GM13977 (cell line): Measurements from ENCODE around the gene PARD3.
"Not testable (repeated sequence)": the region's sequence is repeated elsewhere in the genome, so short reads cannot be mapped to it uniquely, and the experiment has no call there.

Experiments
- DNase-seq: peaks from one replicate; pipeline ENCODE4 v3.0.0; 2012; ENCODE audit warnings: low spot score
- in situ Hi-C: fragments of 300-500 bp; cut with MboI; formaldehyde crosslinking; loops from one replicate; pipeline ENCODE4 v1.12.0; 2022; ENCODE audit warnings: low sequenced_read_pairs, low pct_unique_long_range_greater_than_20kb, mixed read lengths, inconsistent platforms; ENCODE audit not compliant: unreplicated experiment
- TF ChIP-seq, protein P1 (sequence below): IDR thresholded peaks from 2 replicates; pipeline ENCODE4 v1.5.1; 2012; ENCODE audit warnings: mild to moderate bottlenecking, control low read depth; ENCODE audit not compliant: insufficient read depth; ENCODE audit errors: extremely low read depth, missing control alignments

The PARD3 gene

DNA sequence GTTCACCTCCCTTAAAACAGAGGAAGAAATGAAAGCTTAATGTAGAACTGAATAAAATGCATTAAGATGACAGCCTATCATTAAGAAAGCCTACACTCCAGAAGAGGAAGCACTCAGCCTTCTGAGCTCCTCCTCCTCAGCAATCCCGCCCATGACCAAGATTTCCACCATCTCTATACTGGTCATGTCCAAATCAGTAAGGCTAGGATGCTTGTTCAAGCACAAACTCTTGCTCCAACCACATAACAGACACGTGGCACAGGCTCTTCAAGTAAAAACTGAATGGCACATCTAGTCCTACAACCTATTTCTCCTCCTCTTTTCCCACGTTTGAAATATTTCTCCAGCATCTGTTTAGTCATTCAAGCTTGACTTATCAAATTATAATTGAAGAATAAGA lies 454.1 kb downstream of the PARD3 start:
- no peak for DNase-seq
- in situ Hi-C loops = no loop called here
- TF ChIP-seq, protein P1, sequence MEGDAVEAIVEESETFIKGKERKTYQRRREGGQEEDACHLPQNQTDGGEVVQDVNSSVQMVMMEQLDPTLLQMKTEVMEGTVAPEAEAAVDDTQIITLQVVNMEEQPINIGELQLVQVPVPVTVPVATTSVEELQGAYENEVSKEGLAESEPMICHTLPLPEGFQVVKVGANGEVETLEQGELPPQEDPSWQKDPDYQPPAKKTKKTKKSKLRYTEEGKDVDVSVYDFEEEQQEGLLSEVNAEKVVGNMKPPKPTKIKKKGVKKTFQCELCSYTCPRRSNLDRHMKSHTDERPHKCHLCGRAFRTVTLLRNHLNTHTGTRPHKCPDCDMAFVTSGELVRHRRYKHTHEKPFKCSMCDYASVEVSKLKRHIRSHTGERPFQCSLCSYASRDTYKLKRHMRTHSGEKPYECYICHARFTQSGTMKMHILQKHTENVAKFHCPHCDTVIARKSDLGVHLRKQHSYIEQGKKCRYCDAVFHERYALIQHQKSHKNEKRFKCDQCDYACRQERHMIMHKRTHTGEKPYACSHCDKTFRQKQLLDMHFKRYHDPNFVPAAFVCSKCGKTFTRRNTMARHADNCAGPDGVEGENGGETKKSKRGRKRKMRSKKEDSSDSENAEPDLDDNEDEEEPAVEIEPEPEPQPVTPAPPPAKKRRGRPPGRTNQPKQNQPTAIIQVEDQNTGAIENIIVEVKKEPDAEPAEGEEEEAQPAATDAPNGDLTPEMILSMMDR = no peak

DNA sequence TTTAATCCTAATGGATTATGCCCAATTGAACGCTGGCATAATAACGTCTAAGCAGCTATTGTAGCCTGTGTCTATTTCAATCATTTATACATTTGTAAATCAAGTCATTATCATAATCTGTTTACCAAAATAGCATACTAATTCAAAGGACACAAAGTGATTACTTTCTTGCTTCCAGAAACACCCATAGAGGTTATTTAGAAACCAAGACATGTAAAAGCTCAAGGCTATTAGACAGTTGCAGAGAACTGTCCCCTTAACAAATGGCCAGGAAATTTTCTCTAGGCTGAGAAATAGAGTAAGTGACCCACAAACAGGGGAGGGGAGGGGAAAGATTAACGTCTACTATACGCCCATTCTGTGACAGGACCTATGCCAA lies 455.7 kb downstream of the PARD3 start:
- in situ Hi-C loops = no loop called here
- no peak for DNase-seq
- TF ChIP-seq, protein P1 = no peak

DNA sequence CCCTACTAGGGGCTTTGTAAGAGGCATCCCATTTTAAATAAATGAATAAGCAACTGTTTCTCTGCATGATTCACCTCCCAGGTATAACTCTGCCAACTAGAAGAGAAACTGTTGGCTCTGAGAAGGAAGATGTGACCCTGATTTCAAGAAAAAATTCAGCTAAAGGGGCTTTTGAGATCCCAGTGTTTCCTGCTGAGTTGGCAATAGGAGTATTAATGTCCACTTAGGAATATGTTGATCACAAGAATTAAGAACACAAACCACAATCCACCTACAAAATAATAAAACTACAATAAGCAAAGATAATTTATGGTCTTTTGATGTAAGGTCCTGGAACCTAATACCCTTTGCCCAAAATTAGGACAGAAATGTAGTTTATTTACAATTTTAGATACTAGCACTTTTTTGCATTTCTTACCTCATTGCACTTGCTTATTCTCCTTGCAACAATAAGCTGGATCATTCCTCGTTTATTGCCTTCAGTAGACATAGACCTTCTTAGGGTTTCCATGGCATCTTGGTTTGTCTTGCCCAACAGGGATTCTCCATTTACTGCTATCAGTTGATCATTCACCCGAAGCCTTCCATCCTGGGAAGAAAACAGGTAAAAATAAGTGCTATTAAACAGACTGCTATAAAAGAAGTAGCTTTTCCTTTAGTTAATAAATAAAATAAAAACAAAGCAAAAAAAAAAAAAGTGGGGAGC lies 456.2 kb downstream of the PARD3 start:
- TF ChIP-seq, protein P1 = no peak
- no peak for DNase-seq
- in situ Hi-C loops = no loop called here

DNA sequence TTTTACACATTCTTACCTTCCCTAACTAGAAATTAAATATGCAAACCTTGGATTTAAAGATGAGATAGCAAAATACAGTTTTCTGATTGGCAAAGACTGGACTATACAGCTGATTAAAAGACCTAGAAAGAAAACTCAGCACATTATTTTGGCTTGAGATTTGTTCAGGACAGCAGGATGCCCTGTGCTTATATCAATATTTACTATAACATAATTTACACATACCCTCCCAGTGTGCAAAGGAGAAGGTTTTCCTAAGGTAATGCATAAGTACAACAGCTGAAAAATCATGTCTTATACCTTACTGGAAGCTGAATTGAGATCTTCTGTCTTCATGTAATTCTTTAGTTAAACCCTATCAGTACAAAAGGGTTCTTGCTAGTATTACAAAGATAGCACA lies 458.6 kb downstream of the PARD3 start:
- DNase-seq = no peak
- in situ Hi-C loops = no loop called here
- TF ChIP-seq, protein P1 = no peak

DNA sequence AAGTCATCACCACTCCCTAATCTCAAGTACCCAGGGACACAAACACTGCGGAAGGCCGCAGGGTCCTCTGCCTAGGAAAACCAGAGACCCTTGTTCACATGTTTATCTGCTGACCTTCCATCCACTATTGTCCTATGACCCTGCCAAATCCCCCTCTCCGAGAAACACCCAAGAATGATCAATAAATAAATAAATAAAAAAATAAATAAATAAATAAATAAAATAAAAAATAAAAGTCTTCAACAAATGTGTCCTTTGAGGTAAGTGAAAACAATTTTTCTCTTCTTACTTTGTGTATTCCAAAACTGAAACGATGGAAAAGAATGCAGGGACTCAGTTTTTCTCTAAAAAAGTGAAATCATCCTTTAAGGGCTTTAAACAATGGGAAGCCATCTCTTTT lies 461.6 kb downstream of the PARD3 start:
- DNase-seq, in situ Hi-C loops: not testable (repeated sequence)

DNA sequence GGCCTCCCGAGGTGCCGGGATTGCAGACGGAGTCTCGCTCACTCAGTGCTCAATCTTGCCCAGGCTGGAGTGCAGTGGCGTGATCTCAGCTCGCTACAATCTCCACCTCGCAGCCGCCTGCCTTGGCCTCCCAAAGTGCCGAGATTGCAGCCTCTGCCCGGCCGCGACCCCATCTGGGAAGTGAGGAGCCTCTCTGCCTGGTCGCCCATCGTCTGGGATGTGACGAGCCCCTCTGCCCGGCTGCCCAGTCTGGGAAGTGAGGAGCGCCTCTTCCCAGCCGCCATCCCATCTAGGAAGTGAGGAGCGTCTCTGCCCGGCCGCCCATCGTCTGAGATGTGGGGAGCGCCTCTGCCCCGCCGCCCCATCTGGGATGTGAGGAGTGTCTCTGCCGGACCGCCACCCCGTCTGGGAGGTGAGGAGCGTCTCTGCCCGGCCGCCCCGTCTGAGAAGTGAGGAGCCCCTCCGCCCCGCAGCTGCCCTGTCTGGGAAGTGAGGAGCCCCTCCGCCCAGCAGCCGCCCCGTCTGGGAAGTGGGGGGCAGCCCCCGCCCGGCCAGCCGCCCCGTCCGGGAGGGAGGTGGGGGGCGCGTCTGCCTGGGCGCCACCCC lies 462.4 kb downstream of the PARD3 start:
- in situ Hi-C loops, DNase-seq: not testable (repeated sequence)

DNA sequence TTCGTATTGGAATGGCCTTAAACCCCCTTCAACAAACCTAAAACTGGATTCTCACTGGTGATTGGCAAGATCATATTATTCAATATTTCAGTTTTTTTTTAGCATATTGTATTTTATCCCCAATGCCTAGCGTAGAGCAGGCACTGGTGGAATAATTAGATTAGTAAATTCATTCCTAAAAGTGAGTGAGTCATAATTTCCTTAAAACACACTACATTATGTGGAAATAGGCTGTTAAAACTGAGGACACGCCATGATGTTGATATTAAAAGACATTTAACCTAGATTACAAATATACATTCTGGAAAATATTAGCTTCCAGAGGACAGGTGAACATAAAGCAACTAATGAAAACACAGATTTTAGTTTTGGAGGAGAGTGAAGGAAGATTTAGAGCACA lies 463.9 kb downstream of the PARD3 start:
- in situ Hi-C loops = no loop called here
- no peak for DNase-seq
- TF ChIP-seq, protein P1 = no peak

DNA sequence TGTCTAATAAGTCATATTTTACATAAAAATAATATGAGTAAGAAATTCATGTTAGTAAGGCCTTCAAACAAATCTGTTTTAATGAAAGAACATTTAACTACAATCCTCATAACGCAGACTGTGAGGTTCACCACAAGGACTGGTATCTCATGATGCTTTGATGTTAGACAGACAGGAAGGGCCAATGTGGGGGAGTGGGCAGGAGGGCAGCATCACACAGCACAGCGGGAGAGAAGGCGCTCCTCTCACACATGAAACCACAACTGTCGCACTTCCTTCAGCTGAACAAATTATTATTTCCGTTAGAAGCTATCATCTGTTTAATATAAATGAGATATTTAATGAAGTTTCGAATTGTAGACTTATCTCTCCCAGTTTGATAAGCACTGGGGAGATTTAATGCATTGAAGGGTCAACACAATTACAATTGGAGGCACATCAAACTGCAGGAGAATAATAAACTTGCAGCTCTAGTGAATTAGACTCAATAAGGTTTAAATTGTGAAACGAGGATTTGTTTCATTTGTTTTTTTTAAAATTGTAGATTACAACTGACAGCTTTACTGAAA lies 466.1 kb downstream of the PARD3 start:
- TF ChIP-seq, protein P1 = no peak
- in situ Hi-C loops = no loop called here
- DNase-seq = no peak
